Calu3 (cell line): Measurements from ENCODE around the gene BPI. TPM values are rescaled to one million over a fixed set of nuclear protein-coding genes. Genes with fewer than 3 reads are reported as not detected.

Experiments
- BruUV-seq: library from RNA; stranded (reverse); fragments of 400-500 nt; replicated peaks from 2 replicates; lab custom pipeline; 2021; lab: Mats Ljungman, UMichigan
- CTCF ChIA-PET: fragments of 300-600 bp; sonication (Branson Sonifier 250); formaldehyde crosslinking; loops from one replicate; lab custom pipeline; 2022; ENCODE audit warnings: antibody characterized with exemption; lab: Charles Lee
- DNase-seq: peaks from one replicate; pipeline ENCODE4 v3.0.0; 2022
- H3K27ac Mint-ChIP-seq: one replicate; pipeline ENCODE4 v1.8.0; 2022; ENCODE audit warnings: mixed read lengths; ENCODE audit not compliant: unreplicated experiment
- H3K27me3 Mint-ChIP-seq: one replicate; pipeline ENCODE4 v1.8.0; 2022; ENCODE audit warnings: mixed read lengths; ENCODE audit not compliant: unreplicated experiment
- H3K36me3 Mint-ChIP-seq: one replicate; pipeline ENCODE4 v1.8.0; 2022; ENCODE audit warnings: mild to moderate bottlenecking, moderate library complexity, mixed read lengths; ENCODE audit not compliant: insufficient read depth, unreplicated experiment
- H3K4me1 Mint-ChIP-seq: one replicate; pipeline ENCODE4 v1.8.0; 2022; ENCODE audit warnings: mild to moderate bottlenecking, low read depth, mixed read lengths; ENCODE audit not compliant: unreplicated experiment
- H3K4me3 Mint-ChIP-seq: one replicate; pipeline ENCODE4 v1.8.0; 2022; ENCODE audit warnings: mild to moderate bottlenecking, low read depth, moderate library complexity, mixed read lengths; ENCODE audit not compliant: unreplicated experiment
- H3K9me3 Mint-ChIP-seq: one replicate; pipeline ENCODE4 v1.8.0; 2022; ENCODE audit warnings: low read depth, mixed read lengths; ENCODE audit not compliant: unreplicated experiment
- intact Hi-C: fragments of 100-400 bp; cut with micrococcal nuclease; formaldehyde crosslinking; loops from one replicate; pipeline ENCODE4 v1.10.0; 2022; ENCODE audit not compliant: unreplicated experiment
- total RNA-seq: library from RNA; stranded (reverse); gene quantifications from 2 replicates; pipeline ENCODE4 v1.2.3, GENCODE V29; 2022
- TF ChIP-seq, protein P1 (sequence below): fragments of 200-600 bp; IDR thresholded peaks from one replicate; pipeline ENCODE4 v1.8.0; 2022; ENCODE audit warnings: antibody characterized with exemption; ENCODE audit not compliant: unreplicated experiment

Gene BPI
- total RNA-seq, 1 experiment from 2014 or later = not detected

DNA sequence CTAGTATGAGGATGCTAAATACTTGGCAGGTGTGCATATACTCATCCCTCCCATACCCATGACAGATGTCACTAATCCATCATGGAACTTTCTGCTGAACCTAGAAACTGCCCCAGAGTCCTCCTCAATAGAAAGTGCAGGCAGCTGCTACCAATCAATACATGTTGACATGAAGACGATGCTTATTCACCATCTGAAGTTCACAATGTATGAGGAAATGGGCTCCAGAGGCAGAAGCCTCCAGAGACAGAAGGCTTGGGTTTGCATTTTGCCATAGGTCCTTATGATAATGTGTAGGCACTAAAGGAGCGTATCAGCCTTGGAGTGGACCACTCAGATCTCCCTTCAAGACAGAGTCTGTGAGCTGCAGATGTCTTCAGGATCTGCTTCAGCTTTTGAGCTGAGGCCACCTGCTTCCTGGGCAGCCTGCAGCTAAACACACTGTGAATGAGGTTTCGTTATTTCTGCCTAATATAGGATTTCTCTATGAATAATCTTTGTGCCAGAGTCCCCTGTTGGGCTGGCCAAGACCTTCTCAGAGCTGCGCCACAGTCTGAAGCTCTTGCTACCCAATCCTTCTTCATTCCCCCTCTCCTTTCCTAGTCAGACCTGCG is 35.9 kb upstream of the BPI start:
- no TSS peak for BruUV-seq
- no peaks in the 10 kb centered on the region for H3K9me3 Mint-ChIP-seq
- peaks cover 56% of the 10 kb centered on the region for H3K27me3 Mint-ChIP-seq
- TF ChIP-seq, protein P1, sequence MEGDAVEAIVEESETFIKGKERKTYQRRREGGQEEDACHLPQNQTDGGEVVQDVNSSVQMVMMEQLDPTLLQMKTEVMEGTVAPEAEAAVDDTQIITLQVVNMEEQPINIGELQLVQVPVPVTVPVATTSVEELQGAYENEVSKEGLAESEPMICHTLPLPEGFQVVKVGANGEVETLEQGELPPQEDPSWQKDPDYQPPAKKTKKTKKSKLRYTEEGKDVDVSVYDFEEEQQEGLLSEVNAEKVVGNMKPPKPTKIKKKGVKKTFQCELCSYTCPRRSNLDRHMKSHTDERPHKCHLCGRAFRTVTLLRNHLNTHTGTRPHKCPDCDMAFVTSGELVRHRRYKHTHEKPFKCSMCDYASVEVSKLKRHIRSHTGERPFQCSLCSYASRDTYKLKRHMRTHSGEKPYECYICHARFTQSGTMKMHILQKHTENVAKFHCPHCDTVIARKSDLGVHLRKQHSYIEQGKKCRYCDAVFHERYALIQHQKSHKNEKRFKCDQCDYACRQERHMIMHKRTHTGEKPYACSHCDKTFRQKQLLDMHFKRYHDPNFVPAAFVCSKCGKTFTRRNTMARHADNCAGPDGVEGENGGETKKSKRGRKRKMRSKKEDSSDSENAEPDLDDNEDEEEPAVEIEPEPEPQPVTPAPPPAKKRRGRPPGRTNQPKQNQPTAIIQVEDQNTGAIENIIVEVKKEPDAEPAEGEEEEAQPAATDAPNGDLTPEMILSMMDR = no peak
- intact Hi-C loops = no loop called here
- no peak for DNase-seq
- H3K36me3 Mint-ChIP-seq = no peaks in the 10 kb centered on the region
- peaks cover 28% of the 10 kb centered on the region for H3K4me1 Mint-ChIP-seq
- H3K4me3 Mint-ChIP-seq = no peak overlapping the region
- CTCF ChIA-PET = no interaction called here
- no peak overlapping the region for H3K27ac Mint-ChIP-seq

GRCh38 chr20:38269040-38269439 is 34.9 kb upstream of the BPI start:
- Mint-ChIP-seq H3K4me3 (no peak overlapping the region), H3K9me3 (no peaks in the 10 kb centered on the region), H3K4me1 (peaks cover 29% of the 10 kb centered on the region), H3K36me3 (no peaks in the 10 kb centered on the region), H3K27me3 (peaks cover 46% of the 10 kb centered on the region), H3K27ac (no peak overlapping the region)
- no peak for DNase-seq
- intact Hi-C loops = no loop called here
- BruUV-seq = no TSS peak
- CTCF ChIA-PET = interaction anchor here (1.0 kb wide), 1 partner anchor 276 kb away, joined by 4 read pairs; no protein-coding TSS in a partner anchor
- TF ChIP-seq, protein P1 = no peak

DNA sequence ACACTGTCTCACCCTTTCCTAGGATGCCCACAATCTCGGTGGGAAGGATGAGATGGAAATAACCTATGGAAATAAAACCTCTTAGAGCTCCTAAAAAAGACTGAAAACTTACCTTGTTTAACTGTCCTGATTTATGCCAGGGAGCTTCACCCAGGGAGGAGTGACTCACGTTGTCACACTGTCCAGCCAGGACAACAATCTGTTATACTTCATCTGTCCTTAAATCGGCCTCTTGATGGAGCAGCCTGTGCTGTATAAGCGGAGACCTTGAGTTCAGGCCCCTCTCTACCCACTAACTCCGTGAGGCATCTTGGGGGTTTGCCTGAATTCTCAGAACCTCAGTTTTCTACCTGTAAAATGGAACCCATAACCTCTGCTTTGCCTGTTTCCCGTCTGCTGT is 34.2 kb upstream of the BPI start:
- Mint-ChIP-seq H3K4me3 (no peak overlapping the region), H3K27me3 (peaks cover 39% of the 10 kb centered on the region), H3K9me3 (peaks cover 5% of the 10 kb centered on the region), H3K4me1 (peaks cover 29% of the 10 kb centered on the region), H3K27ac (peak overlapping the region; percentile 12), H3K36me3 (no peaks in the 10 kb centered on the region)
- intact Hi-C loops = no loop called here
- BruUV-seq = no TSS peak
- CTCF ChIA-PET = interaction anchor here (0.6 to 1.0 kb wide), 2 partner anchors 35 to 277 kb away, joined by 3 to 4 read pairs; no protein-coding TSS in a partner anchor
- no peak for DNase-seq
- TF ChIP-seq, protein P1 = no peak

DNA sequence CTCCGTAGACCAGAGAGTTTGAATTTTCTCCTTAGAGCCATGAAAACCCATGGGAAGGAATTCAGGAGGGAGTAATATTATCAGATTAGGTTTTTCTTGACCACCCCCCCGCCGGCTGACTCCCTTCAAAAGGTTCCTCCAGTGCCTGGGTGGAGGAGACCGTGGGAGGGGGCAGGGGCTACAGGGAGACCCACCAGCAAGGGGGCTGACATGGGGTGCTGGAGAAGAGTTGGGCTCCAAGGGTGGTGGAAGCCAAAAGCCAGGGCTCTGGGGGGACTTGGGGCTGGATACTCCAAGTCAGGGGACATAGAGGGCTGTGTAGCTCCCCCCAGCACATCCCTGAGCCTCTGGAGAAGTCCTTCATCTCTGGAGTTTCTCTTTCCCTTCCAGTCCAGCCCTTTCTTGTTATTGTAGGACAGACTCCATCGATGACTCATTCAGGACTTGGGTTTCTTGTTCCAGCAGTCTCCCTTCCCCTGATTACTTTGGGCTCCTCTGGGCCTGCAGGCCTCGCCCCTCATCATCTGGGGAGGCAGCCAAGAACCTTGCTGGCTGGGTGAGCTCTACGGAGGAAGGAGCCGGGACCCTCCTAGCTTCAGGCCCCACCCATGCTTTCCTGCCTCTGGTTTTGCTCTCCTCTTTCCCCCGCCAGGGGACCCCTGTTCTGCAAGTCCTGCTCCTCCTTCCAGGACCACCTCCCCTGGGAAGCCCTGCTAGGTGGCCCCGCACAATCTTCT is 32.9 kb upstream of the BPI start:
- peaks cover 40% of the 10 kb centered on the region for H3K4me1 Mint-ChIP-seq
- peak overlapping the region; percentile 2 for H3K27ac Mint-ChIP-seq
- H3K36me3 Mint-ChIP-seq = no peaks in the 10 kb centered on the region
- intact Hi-C loops = no loop called here
- DNase-seq = peak; percentile 74
- peaks cover 10% of the 10 kb centered on the region for H3K9me3 Mint-ChIP-seq
- TF ChIP-seq, protein P1 = no peak
- peaks cover 26% of the 10 kb centered on the region for H3K27me3 Mint-ChIP-seq
- no peak overlapping the region for H3K4me3 Mint-ChIP-seq
- CTCF ChIA-PET = interaction anchor here (0.6 kb wide), 1 partner anchor 278 kb away, joined by 4 read pairs; no protein-coding TSS in a partner anchor
- no TSS peak for BruUV-seq
